Peyer's patch (tissue), 4 donors: Measurements from ENCODE around the gene SDHC.

Source experiments
- CTCF ChIP-seq, 6 experiments: fragments of 450-650 bp in 4 of 6; fragments of 200-600 bp in 2 of 6; sonication (generic) in 1 of 6; IDR thresholded peaks; one replicate each; pipeline ENCODE4 v1.5.1; 2017 to 2019; ENCODE audit warnings: antibody characterized with exemption in 6 of 6, mild to moderate bottlenecking in 3 of 6, moderate library complexity in 1 of 6
- POLR2A ChIP-seq, 2 donors: fragments of 450-650 bp; IDR thresholded peaks; one replicate each; pipeline ENCODE4 v1.5.1; 2017; ENCODE audit warnings: antibody characterized with exemption in 2 of 2, mild to moderate bottlenecking in 2 of 2, moderate library complexity in 2 of 2

GRCh38 chr1:161307230-161307768 lies 6.9 kb upstream of the SDHC start:
- no peak for TF ChIP-seq CTCF (IDR thresholded peaks at IDR 0.05)
- no peak for TF ChIP-seq POLR2A (IDR thresholded peaks at IDR 0.05)
